ENCODE data around the gene ACMSD.

DNA sequence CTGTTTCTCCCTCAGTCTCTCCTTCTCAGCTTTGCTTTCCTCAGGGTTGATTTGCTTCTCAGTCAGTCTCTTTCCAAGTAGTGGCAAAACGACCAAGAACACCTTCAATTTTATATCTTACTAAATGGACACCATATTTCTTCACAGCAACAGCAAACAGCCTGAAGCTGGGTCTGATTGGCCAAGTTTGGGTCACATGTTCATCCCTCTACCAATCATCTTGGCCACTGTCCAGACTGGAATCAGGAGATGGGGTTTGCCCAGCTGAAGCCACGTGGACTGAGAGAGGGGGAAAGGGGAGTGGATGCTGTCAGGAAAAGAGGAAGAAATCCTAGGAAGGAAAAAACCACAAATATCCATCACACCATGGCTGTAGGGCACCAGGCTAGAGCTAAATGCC, 42.0 kb upstream of the ACMSD start:
- TF ChIP-seq, protein P1, sequence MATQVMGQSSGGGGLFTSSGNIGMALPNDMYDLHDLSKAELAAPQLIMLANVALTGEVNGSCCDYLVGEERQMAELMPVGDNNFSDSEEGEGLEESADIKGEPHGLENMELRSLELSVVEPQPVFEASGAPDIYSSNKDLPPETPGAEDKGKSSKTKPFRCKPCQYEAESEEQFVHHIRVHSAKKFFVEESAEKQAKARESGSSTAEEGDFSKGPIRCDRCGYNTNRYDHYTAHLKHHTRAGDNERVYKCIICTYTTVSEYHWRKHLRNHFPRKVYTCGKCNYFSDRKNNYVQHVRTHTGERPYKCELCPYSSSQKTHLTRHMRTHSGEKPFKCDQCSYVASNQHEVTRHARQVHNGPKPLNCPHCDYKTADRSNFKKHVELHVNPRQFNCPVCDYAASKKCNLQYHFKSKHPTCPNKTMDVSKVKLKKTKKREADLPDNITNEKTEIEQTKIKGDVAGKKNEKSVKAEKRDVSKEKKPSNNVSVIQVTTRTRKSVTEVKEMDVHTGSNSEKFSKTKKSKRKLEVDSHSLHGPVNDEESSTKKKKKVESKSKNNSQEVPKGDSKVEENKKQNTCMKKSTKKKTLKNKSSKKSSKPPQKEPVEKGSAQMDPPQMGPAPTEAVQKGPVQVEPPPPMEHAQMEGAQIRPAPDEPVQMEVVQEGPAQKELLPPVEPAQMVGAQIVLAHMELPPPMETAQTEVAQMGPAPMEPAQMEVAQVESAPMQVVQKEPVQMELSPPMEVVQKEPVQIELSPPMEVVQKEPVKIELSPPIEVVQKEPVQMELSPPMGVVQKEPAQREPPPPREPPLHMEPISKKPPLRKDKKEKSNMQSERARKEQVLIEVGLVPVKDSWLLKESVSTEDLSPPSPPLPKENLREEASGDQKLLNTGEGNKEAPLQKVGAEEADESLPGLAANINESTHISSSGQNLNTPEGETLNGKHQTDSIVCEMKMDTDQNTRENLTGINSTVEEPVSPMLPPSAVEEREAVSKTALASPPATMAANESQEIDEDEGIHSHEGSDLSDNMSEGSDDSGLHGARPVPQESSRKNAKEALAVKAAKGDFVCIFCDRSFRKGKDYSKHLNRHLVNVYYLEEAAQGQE (IDR thresholded peaks at IDR 0.05; ENCODE audit: borderline replicate concordance in 1 of 2, low read depth in 1 of 2, low read length in 2 of 2), result no peak
- no peak for TF ChIP-seq ZNF414 (CRISPR knock-in tag; IDR thresholded peaks at IDR 0.05)
